Measurements from ENCODE around the gene DSG2.
"Not testable (repeated sequence)": the region's sequence is repeated elsewhere in the genome, so short reads cannot be mapped to it uniquely, and the experiment has no call there.

Gene DSG2

DNA sequence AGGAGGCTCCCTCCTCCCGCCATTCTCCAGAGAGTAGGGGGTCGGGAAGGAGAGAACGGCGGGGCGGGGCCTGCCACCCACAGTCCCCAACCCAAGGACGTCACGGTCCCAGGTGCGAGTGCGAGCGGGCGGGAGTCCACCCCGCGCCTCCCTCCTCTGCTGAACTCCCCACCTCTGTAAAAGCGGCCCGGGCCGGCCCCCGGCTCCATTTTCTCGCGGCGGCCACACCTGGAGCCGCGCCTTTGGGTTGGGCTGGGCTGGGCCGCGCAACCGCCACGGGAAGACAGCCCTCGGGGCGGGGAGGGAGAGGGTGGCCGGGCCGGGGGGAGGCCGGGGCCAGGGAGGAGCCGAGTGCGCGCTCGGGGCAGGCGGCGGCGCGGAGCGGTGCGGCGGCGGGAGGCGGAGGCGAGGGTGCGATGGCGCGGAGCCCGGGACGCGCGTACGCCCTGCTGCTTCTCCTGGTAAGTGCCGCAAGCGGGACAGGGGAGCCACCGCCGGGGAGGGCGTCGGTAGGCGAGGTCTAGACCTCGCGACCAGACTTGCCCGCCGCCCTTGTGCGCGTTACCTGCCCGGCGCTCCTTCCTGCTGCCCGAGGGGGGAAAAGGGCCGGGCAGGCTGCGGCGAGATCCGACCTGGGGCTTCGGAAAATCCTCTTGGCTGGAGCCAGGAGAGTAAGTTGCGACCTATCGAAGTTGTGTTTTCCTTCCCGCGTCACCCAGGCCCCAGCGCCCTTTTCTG lies at the start of gene DSG2:
DSG2 (plus strand) TSS at position 342 of the 738 bp plus-strand sequence; CDS start at position 417, 75 bp downstream.
- DNase-seq, result no peak

DNA sequence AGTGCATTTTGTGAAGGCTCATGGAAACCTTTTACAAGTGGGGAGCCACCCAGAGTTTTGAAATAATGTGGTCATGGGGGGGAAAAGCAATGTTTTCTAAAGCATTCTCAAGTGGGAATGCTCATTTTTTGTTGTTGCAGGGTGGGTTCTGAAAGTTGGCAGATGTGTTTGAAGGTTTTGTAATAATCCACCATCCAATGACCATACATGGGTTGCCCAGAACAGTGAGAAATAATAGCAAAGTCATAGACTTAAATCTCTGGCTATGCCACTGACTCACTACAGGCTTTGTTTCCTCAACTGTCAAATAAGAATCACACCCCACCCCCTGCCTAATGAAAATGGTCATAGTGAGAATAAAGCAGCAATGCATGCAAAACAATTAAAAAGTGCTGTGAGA lies 47.6 kb upstream of the DSG2 start:
- DNase-seq, result no peak

DNA sequence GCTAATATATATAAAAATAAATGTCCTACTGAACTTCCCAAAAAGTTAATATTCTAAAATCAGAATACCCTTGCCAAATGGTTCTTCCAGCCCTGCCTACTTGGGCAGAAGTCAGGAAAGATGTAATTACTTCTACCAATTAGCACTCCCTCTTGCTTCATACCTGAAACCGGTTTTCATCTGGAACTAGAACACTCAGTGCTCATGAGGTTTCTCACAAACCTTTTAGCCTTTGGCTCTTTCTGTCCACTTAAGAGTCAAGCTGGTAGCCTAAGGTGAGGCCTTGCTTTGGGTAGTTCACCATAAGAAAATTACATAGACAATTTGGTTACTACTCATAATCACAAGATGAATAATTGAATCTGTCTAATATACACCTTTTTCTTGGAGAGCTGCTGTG lies 46.4 kb upstream of the DSG2 start:
- no peak for DNase-seq

DNA sequence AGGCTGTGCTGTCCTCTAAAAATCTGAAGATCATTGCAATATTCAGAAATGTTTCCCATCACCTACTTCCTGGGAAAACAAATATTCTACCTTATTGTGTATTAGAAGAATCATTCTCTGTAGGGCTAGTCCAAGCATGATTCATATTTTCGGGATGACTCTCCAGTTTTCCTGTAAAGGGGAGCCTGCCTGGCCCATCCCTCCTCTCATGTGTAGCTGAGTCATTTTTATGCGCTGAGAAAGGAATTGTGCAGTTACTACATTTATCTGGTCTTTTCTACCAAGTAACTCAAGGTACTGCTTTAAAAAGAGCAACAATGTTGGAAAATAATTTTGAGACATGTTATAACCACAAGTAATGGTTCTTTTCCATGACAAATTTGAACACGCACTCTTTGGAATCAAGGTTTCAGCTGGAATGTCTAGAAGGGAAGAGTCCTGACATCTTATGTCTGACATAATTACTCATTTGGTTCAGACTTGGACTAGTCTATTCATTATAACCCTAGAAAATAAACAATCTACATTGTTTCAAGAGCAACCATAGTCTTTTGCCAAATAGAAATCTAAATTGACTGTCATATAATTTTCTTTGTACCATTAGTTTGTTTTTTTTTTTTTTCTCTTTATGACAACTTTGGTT lies 43.8 kb upstream of the DSG2 start:
- no peak for DNase-seq

DNA sequence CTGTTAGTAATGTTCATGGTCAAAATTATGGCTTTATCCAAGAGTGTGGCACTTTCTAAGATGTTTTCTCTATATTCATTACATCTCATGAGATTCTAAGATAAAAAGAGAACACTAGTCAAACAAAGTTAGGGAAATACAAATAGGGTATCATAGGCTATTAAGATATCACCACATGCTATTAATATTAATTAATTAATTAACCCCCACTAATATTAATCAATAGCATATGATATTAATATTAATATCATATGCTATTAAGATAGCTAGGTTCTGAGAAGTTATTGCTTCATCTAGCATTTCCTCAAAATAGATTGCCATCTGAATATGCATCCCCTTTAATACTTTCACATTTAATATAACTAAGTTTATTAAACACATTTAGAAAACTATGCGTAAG lies 28.3 kb upstream of the DSG2 start:
- no peak for DNase-seq

DNA sequence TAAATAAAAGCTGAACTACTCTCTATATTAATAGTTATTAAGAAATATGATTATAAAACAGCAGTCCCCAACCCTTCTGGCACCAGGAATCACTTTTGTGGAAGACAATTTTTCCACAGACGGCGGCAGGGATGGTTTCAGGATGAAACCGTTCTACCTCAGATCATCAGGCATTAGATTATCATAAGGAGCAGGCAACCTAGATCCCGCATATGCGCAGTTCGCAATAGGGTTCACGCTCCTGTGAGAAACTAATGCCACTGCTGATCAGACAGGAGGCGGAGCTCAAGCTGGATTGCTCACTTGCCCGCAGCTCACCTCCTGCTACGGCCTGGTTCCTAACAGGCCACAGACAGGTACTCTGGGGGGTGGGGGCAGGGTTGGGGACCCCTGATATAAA lies 19.3 kb upstream of the DSG2 start:
- DNase-seq, result no peak

DNA sequence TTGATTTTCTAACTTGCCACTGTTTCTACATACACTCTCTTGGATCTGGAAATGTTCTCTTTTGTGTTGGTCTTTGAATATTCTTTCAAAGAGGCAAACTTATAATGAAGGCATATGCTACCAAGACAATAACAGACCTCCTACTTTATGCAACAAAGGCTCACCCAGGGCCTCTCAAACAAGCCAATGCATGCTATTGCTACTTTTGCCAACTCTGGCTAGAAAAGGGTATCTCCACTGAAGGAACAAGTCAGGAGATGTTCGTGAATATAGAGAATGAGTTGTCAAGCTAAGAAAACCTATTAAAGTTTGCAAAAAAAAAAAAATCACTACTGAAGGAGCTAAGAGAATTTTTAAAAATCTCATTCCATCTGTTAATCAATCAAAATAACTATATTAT lies 15.9 kb upstream of the DSG2 start:
- DNase-seq, result no peak

DNA sequence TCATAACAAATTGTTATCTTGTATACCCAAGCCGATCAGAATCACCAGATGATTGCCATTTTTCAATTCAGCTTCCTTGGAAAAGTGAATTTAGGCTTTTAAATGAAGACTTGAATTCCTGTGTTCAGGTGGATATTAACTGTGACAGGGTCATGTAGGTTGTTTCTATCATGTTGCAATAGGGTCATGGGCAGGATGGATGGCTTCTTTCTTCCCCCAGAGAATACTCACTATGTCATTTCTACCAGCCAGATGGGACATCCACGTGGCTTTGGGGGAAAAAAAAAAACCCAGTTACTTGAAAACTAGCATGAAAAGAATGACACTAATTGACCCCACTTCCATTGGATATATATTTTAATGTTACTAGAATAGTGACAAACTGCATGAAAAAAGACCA lies 14.6 kb upstream of the DSG2 start:
- no peak for DNase-seq

DNA sequence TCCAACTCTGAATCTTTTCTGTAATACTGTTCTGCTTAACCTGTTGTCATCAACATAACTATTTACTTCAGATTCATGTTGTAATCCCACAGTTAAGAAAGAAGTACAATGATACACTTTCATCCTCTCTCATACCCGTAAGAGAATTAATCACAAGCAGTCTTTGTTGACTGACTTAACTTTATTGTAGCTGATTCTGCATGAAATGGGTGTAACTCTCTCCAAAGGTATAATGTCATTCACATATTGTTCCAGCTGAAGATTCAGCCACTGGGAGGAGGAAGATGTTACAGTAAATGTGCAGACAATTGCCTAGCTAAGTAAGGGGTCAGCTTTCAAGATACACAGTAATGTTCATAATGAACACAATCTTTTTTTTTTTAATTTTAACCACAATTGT lies 13.5 kb upstream of the DSG2 start:
- DNase-seq, result no peak

DNA sequence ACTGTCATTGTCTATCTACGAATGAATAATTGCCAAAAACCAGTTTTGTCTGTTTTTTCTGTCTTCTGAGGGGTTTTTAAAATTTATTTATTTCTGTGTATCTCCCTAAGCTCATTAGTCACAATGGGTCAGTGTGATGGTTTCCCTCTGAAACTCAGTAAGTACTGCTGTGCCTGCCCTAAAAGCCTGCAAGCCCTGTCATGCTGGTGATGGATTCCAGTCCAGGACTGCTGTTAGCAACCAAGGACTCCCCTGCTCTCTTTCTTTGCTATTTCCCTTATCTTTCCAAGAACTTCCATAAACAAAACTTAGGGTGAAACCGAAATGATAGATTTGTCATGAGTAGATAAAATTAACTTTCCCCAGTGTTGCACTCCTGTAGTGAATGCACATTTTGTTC lies 11.8 kb upstream of the DSG2 start:
- no peak for DNase-seq

DNA sequence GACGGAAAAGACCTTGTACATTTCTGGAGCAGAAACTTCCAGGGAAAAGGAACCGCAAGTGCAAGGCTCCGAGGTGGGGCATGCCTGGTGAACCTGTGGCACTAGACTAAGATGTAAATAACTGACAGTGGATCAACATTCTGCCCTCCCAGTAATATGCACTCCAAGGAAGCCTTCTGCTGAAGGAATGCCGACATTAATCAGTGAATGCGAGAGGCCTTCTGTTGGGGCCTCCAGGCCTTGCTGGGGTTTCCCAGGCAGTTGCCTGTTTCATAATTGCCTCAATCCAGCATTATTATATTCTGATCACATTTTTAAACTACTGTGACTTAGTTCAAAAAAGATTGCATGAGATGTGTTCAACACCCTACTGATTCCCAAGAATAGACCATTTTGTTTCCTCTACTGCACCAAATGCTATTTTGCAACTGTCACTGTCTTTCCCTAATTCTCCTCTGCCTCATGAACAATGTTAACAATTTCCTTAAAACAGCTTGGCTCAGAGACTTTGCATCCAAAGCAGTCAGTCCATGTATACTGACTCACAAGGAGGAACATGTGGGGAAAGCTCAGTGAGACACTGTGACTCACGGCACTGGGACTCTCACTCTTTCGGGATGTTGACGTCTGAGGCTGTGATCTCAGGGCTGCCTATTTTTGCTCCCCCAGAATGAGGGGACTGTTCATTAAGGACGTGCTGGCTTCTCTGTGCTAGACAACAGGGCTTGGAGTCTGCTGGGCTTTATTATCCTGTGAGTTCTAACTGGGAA lies 10.5 kb upstream of the DSG2 start:
- DNase-seq, result no peak

DNA sequence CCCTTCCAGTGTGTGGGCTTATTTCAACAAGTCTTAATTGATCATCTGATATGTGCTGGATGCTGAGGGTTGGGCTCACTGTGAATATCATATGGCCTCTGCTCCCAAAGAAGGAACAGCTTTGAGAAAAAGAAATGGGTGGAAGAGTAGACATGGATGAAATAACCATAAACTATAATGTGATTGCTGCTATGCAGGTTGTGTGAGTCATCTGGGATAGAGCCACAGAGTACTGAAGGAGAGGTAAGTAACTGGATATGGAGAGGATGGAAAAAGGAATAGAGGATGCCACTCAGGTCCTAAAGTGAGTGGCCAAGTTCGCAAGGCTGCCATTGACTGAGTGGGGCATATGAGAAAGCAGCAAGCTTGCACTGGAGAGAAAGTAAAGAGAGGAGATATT lies 8.7 kb upstream of the DSG2 start:
- DNase-seq, result no peak

DNA sequence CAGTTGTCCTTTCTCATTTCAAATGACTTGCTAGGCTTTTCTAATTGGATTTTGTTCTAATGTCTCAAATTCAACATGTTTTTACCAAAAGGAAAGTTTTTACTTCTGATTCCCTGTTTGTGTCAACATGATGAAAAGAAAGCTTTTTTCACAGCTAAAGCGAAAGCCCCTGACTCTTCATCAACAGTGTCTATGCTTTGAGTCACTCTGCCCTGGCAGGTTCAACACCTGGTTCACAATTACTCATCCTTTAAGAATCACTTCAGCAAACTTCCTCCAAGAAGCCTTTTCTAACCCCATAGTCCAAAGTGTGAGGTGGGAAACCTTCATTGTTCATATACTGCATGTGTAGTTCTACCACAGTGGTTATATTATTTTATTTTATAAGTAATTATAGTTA lies 7.6 kb upstream of the DSG2 start:
- no peak for DNase-seq

DNA sequence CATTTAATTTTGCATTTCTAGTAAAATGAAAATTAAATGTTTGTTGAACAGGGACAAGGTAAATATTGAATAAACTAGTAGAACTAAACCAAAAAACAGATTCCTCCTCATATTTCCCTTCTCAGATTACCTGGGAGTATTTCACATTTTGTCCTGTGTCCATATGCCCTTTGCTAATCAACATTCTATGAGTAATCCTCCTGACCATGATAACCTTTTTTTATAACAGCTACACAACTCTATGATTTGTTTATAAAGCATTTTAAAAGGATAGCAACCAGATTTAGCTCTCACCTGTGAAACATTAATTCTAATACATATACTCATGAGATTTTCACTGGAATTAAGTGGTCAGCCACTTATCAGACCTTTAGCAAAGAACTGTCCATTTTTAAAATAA lies 7.1 kb upstream of the DSG2 start:
- no peak for DNase-seq

DNA sequence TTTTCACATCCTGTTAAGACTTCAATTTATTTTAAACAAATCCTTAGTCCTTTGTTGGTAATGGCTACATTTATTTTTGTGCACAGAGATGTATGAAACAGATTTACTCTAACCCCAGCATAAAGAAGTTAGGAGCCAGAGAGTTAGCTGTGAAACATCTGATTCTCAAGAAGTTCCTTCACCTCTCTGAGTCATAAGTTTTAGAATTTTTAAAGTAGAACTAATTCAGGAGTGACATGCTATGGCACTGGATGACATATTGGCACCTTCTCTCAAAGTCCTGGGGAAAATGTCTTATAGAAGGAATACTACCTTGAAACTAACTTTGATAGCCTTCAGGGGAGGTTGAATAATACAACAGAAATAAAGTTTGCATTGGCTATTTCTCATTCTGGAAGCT lies 6.4 kb upstream of the DSG2 start:
- no peak for DNase-seq

DNA sequence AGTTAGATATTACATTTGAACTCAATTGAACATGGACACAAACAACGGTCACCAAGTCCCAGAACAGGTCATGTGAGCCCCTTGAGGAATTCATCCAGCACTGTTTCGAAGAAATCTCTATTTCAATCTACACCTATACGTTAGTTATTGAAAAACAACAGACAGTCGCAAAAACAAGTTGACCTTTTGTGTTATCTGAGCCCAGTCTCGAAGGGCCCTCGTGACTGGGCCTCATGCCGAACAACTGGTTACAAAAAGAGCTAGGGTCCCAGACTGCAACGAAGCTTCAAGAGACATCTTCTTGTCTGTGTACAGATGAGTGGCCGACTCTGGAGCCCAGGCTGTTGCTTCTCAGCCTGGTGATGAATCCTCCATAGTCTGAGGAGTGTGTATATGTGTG lies 5.3 kb upstream of the DSG2 start:
- no peak for DNase-seq

DNA sequence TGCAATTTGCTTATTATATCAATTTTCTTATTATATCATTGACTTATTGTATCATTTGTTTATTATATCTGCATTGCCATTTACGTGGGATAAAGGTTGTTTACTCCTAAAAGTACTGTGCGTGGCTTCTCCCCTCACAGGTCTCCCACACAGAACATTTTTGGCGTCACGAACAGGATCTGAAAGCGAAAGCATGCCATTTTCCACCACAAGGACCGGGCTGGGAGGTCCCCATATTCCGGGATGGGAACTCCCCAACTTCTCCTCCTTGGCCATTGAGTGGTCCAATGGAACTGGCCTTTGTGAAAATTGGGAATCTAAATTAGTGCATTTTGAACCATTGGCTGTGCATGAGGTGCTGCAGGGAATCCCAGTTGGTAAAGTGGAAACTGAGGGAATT lies 4.8 kb upstream of the DSG2 start:
- no peak for DNase-seq

DNA sequence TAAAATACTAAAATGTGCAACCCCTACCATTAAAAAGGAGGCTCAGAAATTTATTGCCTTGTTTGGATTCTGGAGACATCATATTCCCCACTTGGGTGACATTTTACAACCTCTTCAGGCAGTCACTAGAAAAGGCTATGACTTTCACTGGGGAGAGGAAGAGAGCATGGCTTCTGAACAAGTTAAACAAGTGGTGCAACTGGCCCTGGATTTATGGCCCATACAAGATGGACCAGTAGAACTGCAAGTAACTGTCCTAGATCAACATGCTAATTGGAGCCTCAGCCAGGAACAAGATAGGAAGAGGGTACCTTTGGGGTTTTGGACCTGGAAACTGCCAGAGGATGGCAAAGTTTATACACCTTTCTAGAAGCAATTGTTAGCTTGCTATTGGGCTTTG lies 4.0 kb upstream of the DSG2 start:
- no peak for DNase-seq

DNA sequence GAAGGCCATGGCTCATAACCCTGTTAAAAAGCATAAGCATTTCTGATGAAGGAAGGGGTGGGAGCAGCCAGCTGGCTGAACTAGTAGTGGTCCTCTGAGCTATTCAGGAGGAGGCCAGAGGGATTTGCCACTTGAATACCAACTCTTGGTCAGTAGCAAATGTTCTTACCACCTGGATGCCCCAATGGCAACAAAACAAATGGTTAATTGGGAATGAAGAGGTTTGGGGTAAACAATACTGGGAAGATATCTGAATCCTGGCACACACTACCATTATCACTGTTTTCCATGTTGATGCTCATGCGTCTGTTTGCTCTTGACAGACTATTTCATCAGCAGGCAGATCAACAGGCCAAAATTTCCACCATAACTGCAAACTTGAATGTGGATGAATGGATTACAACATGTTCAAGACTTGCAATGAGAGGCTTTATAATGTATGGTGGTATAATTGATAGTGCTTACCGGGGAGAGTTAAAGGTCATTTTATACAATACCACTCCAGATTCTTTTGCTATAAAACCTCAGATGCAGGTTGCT lies 3.2 kb upstream of the DSG2 start:
- not testable (repeated sequence) for DNase-seq

DNA sequence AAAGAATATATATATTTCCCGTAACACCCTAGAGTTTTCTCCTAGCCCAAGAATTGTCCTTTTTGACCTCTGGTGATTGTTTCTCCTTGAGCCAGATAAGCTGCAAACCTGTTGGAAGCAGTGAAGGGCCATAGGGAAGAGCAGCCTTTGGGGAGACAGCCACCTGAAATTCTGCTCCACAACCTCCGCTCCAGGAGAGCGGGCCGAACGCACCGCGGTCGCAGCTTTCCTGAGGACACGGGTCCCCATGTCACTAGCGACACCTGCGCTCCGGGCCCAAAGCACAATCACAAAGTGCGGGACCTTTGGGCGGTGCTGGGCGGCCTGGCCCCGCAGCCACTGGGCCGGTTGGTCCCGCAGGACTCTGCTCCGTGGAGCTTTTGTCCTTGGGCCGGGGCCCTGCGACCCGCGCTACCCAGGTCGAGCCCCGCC lies 557 bp upstream of the DSG2 start:
- no peak for DNase-seq

DNA sequence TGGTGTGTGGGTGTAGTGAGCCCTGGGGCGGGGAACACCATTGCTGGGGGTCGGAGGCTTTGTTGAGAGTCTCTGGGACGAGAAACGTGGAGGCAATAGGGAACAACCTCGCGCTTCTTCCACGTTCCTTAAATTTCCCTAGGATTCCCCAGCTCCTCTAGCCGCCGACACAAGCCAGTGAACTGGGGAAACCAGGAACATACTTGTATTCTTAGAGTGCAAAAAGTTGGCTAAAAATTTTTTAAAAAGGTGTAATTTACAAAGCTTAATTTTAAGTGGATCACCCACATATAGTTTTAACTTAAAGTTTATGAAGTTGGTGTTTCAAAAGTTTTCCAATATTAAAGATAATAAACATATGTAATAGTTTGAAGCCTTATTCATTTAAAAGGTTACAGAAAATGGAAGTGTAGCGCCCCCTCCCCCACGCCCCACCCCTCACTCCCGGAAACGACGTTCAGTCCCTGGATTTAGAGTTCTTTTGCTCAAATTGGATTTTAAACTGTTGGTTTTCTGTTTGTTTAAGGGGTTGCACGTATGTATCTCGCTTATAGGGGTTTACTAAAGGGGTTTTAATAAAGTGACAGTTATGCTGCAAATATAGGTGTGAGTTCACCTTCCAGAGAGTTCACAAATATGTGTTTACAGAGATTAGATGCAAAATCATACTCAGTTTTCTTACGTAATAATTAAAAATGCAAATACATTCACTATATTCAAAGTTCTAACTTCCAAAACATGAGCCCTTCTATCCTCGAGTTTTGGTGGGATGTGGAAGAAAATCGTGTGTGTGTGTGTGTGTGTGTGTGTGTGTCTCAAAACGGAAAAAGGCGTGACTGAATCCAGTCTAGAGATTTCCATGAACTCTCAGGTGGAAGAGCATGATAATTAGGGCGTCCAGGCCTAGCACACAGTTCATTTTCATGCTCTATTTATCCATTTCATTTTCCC lies 872 bp downstream of the DSG2 start:
- no peak for DNase-seq

DNA sequence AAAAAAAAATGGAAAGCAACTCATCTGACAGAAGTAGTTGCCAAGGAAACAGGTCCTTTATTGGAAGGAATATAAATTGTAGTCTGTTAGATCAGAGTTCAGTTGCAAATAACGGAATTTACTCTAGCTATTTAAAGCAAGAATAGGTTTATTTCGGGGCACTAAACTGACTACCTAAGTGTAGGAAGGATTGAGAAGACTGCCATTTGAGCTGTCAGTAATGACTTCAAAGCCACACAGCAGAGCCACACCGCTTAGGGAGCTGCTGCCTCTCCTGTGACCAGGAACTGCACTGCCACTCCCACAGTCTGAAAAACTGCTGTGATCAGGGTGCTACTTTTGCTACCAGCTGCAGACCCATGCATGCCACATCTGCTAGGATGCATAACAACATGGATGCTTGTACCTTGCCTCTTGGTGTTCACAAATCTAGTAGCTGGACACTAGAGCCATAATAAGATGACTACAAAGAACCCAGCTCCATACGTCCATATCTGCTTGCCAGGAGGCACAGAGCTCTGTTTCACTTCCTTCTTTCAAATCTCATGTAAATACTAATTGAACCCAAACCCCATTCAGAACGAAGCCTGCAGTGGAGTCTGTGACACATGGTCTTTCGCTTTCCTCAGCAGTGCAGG lies 2.2 kb downstream of the DSG2 start:
- no peak for DNase-seq
